HEK293 (cell line): ENCODE data around the gene ADAMTSL3.

ENCODE experiments used
- CTCF ChIA-PET: fragments of 350-600 bp; formaldehyde crosslinking; extraction: SDS; loops from one replicate; lab custom pipeline; 2021; ENCODE audit warnings: antibody characterized with exemption; lab: Yijun Ruan, JAX
- POLR2A ChIA-PET: fragments of 300-600 bp; formaldehyde crosslinking; extraction: SDS; loops from one replicate; lab custom pipeline; 2020; ENCODE audit warnings: antibody characterized with exemption, inconsistent platforms; lab: Yijun Ruan, JAX
- H3K27ac ChIP-seq: fragments of 200-500 bp; sonication (Bioruptor generic); 2 replicates; pipeline ENCODE4 v1.5.1; 2014; ENCODE audit warnings: low read depth, low read length, control low read depth, inconsistent platforms; ENCODE audit errors: extremely low read depth
- H3K36me3 ChIP-seq, 2 experiments: fragments of 200-500 bp in 1 of 2; sonication (Bioruptor generic) in 1 of 2; 1 replicate in 1 of 2; 2 replicates in 1 of 2; pipeline ENCODE4 v1.5.1; 2014 to 2017; ENCODE audit warnings: inconsistent platforms in 2 of 2, low read length in 2 of 2; ENCODE audit not compliant: control insufficient read depth in 2 of 2, insufficient read depth in 1 of 2
- H3K4me1 ChIP-seq: fragments of 200-500 bp; sonication (Bioruptor generic); 2 replicates; pipeline ENCODE4 v1.5.1; 2014; ENCODE audit warnings: mild to moderate bottlenecking, low read length, inconsistent platforms; ENCODE audit not compliant: control insufficient read depth, insufficient read depth
- H3K4me3 ChIP-seq: 2 replicates; pipeline ENCODE4 v1.5.1; 2011; ENCODE audit warnings: low read depth, mild to moderate bottlenecking, control low read depth, low read length, moderate library complexity
- H3K9me3 ChIP-seq: fragments of 200-500 bp; sonication (Bioruptor generic); 2 replicates; pipeline ENCODE4 v1.5.1; 2014; ENCODE audit warnings: low read depth, low read length, inconsistent platforms; ENCODE audit not compliant: control insufficient read depth, insufficient read depth
- EGR2 ChIP-seq: fragments of 450-650 bp; formaldehyde crosslinking; IDR thresholded peaks from 2 replicates; pipeline ENCODE4 v1.5.1; 2016; ENCODE audit warnings: low read depth, missing biosample characterization, missing genetic modification characterization
- ELK4 ChIP-seq: IDR thresholded peaks from 2 replicates; pipeline ENCODE4 v1.6.1; 2011; ENCODE audit warnings: mild to moderate bottlenecking, low read depth, low read length, borderline replicate concordance
- WT1 ChIP-seq: fragments of 450-650 bp; formaldehyde crosslinking; IDR thresholded peaks from 2 replicates; pipeline ENCODE4 v1.5.1; 2016; ENCODE audit warnings: missing biosample characterization, missing genetic modification characterization
- ZBTB10 ChIP-seq: fragments of 450-650 bp; formaldehyde crosslinking; IDR thresholded peaks from 2 replicates; pipeline ENCODE4 v1.5.1; 2016; ENCODE audit warnings: missing biosample characterization, missing genetic modification characterization
- ZBTB11 ChIP-seq: fragments of 450-650 bp; formaldehyde crosslinking; conservative IDR thresholded peaks from 2 replicates; pipeline ENCODE4 v1.5.1; 2016; ENCODE audit warnings: low read depth, missing biosample characterization, missing genetic modification characterization
- ZBTB44 ChIP-seq: fragments of 450-650 bp; IDR thresholded peaks from 2 replicates; pipeline ENCODE4 v1.5.1; 2018; ENCODE audit warnings: missing biosample characterization, mild to moderate bottlenecking, missing genetic modification characterization
- ZFP41 ChIP-seq: fragments of 450-650 bp; formaldehyde crosslinking; IDR thresholded peaks from 2 replicates; pipeline ENCODE4 v1.5.1; 2016; ENCODE audit warnings: missing biosample characterization, missing genetic modification characterization, borderline replicate concordance
- ZNF114 ChIP-seq: fragments of 450-650 bp; formaldehyde crosslinking; IDR thresholded peaks from 2 replicates; pipeline ENCODE4 v1.5.0; 2017; ENCODE audit warnings: missing biosample characterization, missing genetic modification characterization
- ZNF132 ChIP-seq: fragments of 450-650 bp; formaldehyde crosslinking; IDR thresholded peaks from 2 replicates; pipeline ENCODE4 v1.5.1; 2017; ENCODE audit warnings: missing biosample characterization, missing genetic modification characterization, borderline replicate concordance
- ZNF133 ChIP-seq: fragments of 450-650 bp; formaldehyde crosslinking; IDR thresholded peaks from 2 replicates; pipeline ENCODE4 v1.5.1; 2016; ENCODE audit warnings: missing biosample characterization, missing genetic modification characterization
- ZNF324 ChIP-seq: fragments of 450-650 bp; formaldehyde crosslinking; IDR thresholded peaks from 2 replicates; pipeline ENCODE4 v1.5.1; 2016; ENCODE audit warnings: missing biosample characterization, missing genetic modification characterization
- ZNF341 ChIP-seq: fragments of 450-650 bp; formaldehyde crosslinking; IDR thresholded peaks from 2 replicates; pipeline ENCODE4; 2016; ENCODE audit warnings: low read depth, missing biosample characterization, missing genetic modification characterization
- ZNF354C ChIP-seq: fragments of 450-650 bp; formaldehyde crosslinking; IDR thresholded peaks from 2 replicates; pipeline ENCODE4 v1.5.1; 2016; ENCODE audit warnings: missing biosample characterization, missing genetic modification characterization, low read depth, borderline replicate concordance
- ZNF37A ChIP-seq: fragments of 450-650 bp; IDR thresholded peaks from 2 replicates; pipeline ENCODE4 v1.5.1; 2018; ENCODE audit warnings: missing biosample characterization, missing genetic modification characterization
- ZNF585B ChIP-seq: fragments of 450-650 bp; formaldehyde crosslinking; IDR thresholded peaks from 2 replicates; pipeline ENCODE4 v1.5.1; 2016; ENCODE audit warnings: missing biosample characterization, missing genetic modification characterization
- ZNF747 ChIP-seq: fragments of 450-650 bp; formaldehyde crosslinking; IDR thresholded peaks from 2 replicates; pipeline ENCODE4 v1.5.1; 2016; ENCODE audit warnings: missing biosample characterization, missing genetic modification characterization
- ZNF791 ChIP-seq: fragments of 450-650 bp; formaldehyde crosslinking; IDR thresholded peaks from 2 replicates; pipeline ENCODE4 v1.5.1; 2016; ENCODE audit warnings: missing biosample characterization, missing genetic modification characterization
- ZSCAN30 ChIP-seq: fragments of 450-650 bp; IDR thresholded peaks from 2 replicates; pipeline ENCODE4 v1.5.1; 2018; ENCODE audit warnings: missing biosample characterization, mild to moderate bottlenecking, missing genetic modification characterization, moderate library complexity

The ADAMTSL3 gene

GRCh38 chr15:83890587-83890986, 236.7 kb downstream of the ADAMTSL3 start (continued):
- no peak for TF ChIP-seq ELK4
- no peak for TF ChIP-seq EGR2 (tag by site-specific recombination)
- no peak for TF ChIP-seq ZNF133
- TF ChIP-seq ZBTB44 (tag by site-specific recombination), result no peak
- no peak for TF ChIP-seq ZNF791
- TF ChIP-seq ZFP41, result no peak
- no peak for TF ChIP-seq ZNF341 (tag by site-specific recombination)
- TF ChIP-seq ZSCAN30 (tag by site-specific recombination), result no peak
- TF ChIP-seq, all 188 proteins: peak for 0

- H3K4me1 ChIP-seq, result no peaks in the 10 kb centered on the region
- H3K36me3 ChIP-seq, result no peaks in the 10 kb centered on the region
- CTCF ChIA-PET, result no interaction called here
- POLR2A ChIA-PET, result no interaction called here
- H3K4me3 ChIP-seq, result no peak overlapping the region
- TF ChIP-seq WT1 (tag by site-specific recombination), result no peak
- H3K27ac ChIP-seq, result no peak overlapping the region
- no peaks in the 10 kb centered on the region for H3K9me3 ChIP-seq
Observed at GRCh38 chr15:83892498-83892897, 238.6 kb downstream of the ADAMTSL3 start.

- CTCF ChIA-PET, result no interaction called here
Observed at GRCh38 chr15:83893308-83893707, 239.4 kb downstream of the ADAMTSL3 start.

GRCh38 chr15:83897037-83897436, 243.1 kb downstream of the ADAMTSL3 start:
- Histone ChIP-seq H3K36me3 (no peaks in the 10 kb centered on the region), H3K4me1 (no peaks in the 10 kb centered on the region), H3K27ac (no peak overlapping the region), H3K9me3 (no peaks in the 10 kb centered on the region), H3K4me3 (no peak overlapping the region)
- CTCF ChIA-PET, result no interaction called here
- POLR2A ChIA-PET, result no interaction called here
- no peak for TF ChIP-seq ZNF37A
- no peak for TF ChIP-seq ZBTB44 (tag by site-specific recombination)
- TF ChIP-seq ZNF114 (tag by site-specific recombination), result no peak
- TF ChIP-seq ZBTB10 (tag by site-specific recombination), result no peak
- TF ChIP-seq ZNF354C, result no peak
- TF ChIP-seq ZNF747 (tag by site-specific recombination), result no peak
- TF ChIP-seq ZNF585B (tag by site-specific recombination), result no peak

More at GRCh38 chr15:83893308-83893707, 239.4 kb downstream of the ADAMTSL3 start:
- POLR2A ChIA-PET, result no interaction called here
- H3K4me1 ChIP-seq, result no peaks in the 10 kb centered on the region
- H3K27ac ChIP-seq, result no peak overlapping the region
- no peaks in the 10 kb centered on the region for H3K36me3 ChIP-seq
- TF ChIP-seq ZBTB11 (no peak), ZNF324 (tag by site-specific recombination) (no peak), ZNF132 (tag by site-specific recombination) (no peak)
- no peaks in the 10 kb centered on the region for H3K9me3 ChIP-seq
- no peak overlapping the region for H3K4me3 ChIP-seq
